Measurements from ENCODE around the gene MYO19. TPM values are rescaled to one million over a fixed set of nuclear protein-coding genes. Genes with fewer than 3 reads are reported as not detected.

The MYO19 gene
- 55.6 and 81.4 TPM in 2 replicates for total RNA-seq

GRCh38 chr17:36534840-36535668 is at the start of gene MYO19, which contains the start of gene PIGW:
Gene MYO19 (minus strand): TSS chr17:36534868. CDS start chr17:36532538, 2,330 bp downstream.
Gene PIGW (plus strand): TSS chr17:36534987. CDS start chr17:36537102, 2,115 bp downstream.

GRCh38 chr17:36544307-36545076 is 9.8 kb upstream of the MYO19 start, which contains the start of gene GGNBP2:
Gene GGNBP2 (plus strand): TSS chr17:36544919. CDS start chr17:36545725, 806 bp downstream.

GRCh38 chr17:36486204-36487194 is 48.2 kb downstream of the MYO19 start, which contains the start of gene ZNHIT3:
Gene ZNHIT3 (plus strand): TSS chr17:36486681. CDS start chr17:36486700, 19 bp downstream.

Other genes with a start within 250 kb of the MYO19 start
- gene TBC1D3G, start 211.0 kb downstream of the MYO19 start, total RNA-seq = not detected in 2 replicates
- gene TBC1D3H, start 146.4 kb downstream of the MYO19 start, total RNA-seq = not detected in 2 replicates
- gene ZNHIT3, start 48.2 kb downstream of the MYO19 start, total RNA-seq = 38.6 and 39.6 TPM in 2 replicates
- gene PIGW, start 119 bp upstream of the MYO19 start, total RNA-seq = 7.9 and 14.3 TPM in 2 replicates
- 23.9 and 33.9 TPM in 2 replicates for gene GGNBP2, start 10.1 kb upstream of the MYO19 start, total RNA-seq
- 15.2 and 18.3 TPM in 2 replicates for gene DHRS11, start 57.0 kb upstream of the MYO19 start, total RNA-seq
- gene MRM1, start 66.7 kb upstream of the MYO19 start, total RNA-seq = 7.7 and 9.7 TPM in 2 replicates